GM18499 (cell line): ENCODE measurements around the gene TARBP2.
"Not testable (repeated sequence)": the region's sequence is repeated elsewhere in the genome, so short reads cannot be mapped to it uniquely, and the experiment has no call there.

ENCODE experiments used
- ATAC-seq: cut with Tn5 transposase; IDR thresholded peaks from one replicate; pipeline ENCODE4 v1.9.1; 2021; ENCODE audit warnings: moderate number of reproducible peaks; ENCODE audit not compliant: insufficient read depth, unreplicated experiment

The TARBP2 gene

GRCh38 chr12:53550131-53550530, 49.0 kb downstream of the TARBP2 start:
- ATAC-seq: not testable (repeated sequence)

- ATAC-seq: no peak
Observed at GRCh38 chr12:53550595-53550994, 49.5 kb downstream of the TARBP2 start.

- ATAC-seq: no peak
Observed at GRCh38 chr12:53551889-53552291, 50.8 kb downstream of the TARBP2 start.

GRCh38 chr12:53552361-53553327, 51.6 kb downstream of the TARBP2 start:
- no peak for ATAC-seq
